IPS-NIHi11 (cell line): ENCODE data around the gene SV2C.
A peak's percentile ranks its signal among the peaks of the same experiment; 100 is the strongest.
"Not testable (repeated sequence)": the region's sequence is repeated elsewhere in the genome, so short reads cannot be mapped to it uniquely, and the experiment has no call there.

Experiments used
- DNase-seq: peaks from one replicate; pipeline ENCODE4 v3.0.0; 2012; ENCODE audit warnings: mixed read lengths, low spot score

Gene SV2C

GRCh38 chr5:76082772-76083554 lies at the start of gene SV2C:
Gene SV2C, plus strand, starts transcription at chr5:76083383. Its CDS starts 48,368 bp downstream, at chr5:76131751.
- peak; percentile 66 for DNase-seq

GRCh38 chr5:76037736-76038151 lies 45.4 kb upstream of the SV2C start:
- not testable (repeated sequence) for DNase-seq

- no peak for DNase-seq
These were observed 45.0 kb upstream of the SV2C start for GRCh38 chr5:76038212-76038611.

GRCh38 chr5:76040806-76041205 lies 42.4 kb upstream of the SV2C start:
- DNase-seq = no peak

GRCh38 chr5:76041863-76042262 lies 41.3 kb upstream of the SV2C start:
- DNase-seq = peak; percentile 74

- no peak for DNase-seq
These were observed 36.4 kb upstream of the SV2C start for GRCh38 chr5:76046741-76047140.

GRCh38 chr5:76050134-76050533 lies 33.0 kb upstream of the SV2C start:
- DNase-seq = no peak

GRCh38 chr5:76062502-76063041 lies 20.6 kb upstream of the SV2C start:
- no peak for DNase-seq

- no peak for DNase-seq
These were observed 17.9 kb upstream of the SV2C start for GRCh38 chr5:76065258-76065657.

GRCh38 chr5:76069061-76069735 lies 14.0 kb upstream of the SV2C start:
- DNase-seq = no peak

GRCh38 chr5:76074487-76075065 lies 8.6 kb upstream of the SV2C start:
- peak; percentile 43 for DNase-seq

GRCh38 chr5:76081811-76082771 lies 1.1 kb upstream of the SV2C start:
- DNase-seq = peak; percentile 31

GRCh38 chr5:76083555-76084495 lies 642 bp downstream of the SV2C start:
- DNase-seq = peak; percentile 66

- DNase-seq = peak; percentile 67
These were observed 1.5 kb downstream of the SV2C start for GRCh38 chr5:76084496-76085242.

- DNase-seq = no peak
These were observed 2.0 kb downstream of the SV2C start for GRCh38 chr5:76085243-76085579.

- DNase-seq = no peak
These were observed 2.9 kb downstream of the SV2C start for GRCh38 chr5:76086095-76086494.

- DNase-seq = not testable (repeated sequence)
These were observed 6.0 kb downstream of the SV2C start for GRCh38 chr5:76089156-76089555.

- no peak for DNase-seq
These were observed 8.2 kb downstream of the SV2C start for GRCh38 chr5:76091351-76091750.

- no peak for DNase-seq
These were observed 16.1 kb downstream of the SV2C start for GRCh38 chr5:76099286-76099702.

- no peak for DNase-seq
These were observed 16.6 kb downstream of the SV2C start for GRCh38 chr5:76099756-76100155.
